ENCODE data around the gene OR10H5. TPM values are rescaled to one million over a fixed set of nuclear protein-coding genes. Genes with fewer than 3 reads are reported as not detected.
A peak's percentile ranks its signal among the peaks of the same experiment; 100 is the strongest.
"Not testable (repeated sequence)": the region's sequence is repeated elsewhere in the genome, so short reads cannot be mapped to it uniquely, and the experiment has no call there.

The OR10H5 gene
- total RNA-seq, 1 donor = not detected

- no peak overlapping the region for H3K4me3 ChIP-seq (ENCODE audit: low read depth, low read length)
- TF ChIP-seq, protein P1, sequence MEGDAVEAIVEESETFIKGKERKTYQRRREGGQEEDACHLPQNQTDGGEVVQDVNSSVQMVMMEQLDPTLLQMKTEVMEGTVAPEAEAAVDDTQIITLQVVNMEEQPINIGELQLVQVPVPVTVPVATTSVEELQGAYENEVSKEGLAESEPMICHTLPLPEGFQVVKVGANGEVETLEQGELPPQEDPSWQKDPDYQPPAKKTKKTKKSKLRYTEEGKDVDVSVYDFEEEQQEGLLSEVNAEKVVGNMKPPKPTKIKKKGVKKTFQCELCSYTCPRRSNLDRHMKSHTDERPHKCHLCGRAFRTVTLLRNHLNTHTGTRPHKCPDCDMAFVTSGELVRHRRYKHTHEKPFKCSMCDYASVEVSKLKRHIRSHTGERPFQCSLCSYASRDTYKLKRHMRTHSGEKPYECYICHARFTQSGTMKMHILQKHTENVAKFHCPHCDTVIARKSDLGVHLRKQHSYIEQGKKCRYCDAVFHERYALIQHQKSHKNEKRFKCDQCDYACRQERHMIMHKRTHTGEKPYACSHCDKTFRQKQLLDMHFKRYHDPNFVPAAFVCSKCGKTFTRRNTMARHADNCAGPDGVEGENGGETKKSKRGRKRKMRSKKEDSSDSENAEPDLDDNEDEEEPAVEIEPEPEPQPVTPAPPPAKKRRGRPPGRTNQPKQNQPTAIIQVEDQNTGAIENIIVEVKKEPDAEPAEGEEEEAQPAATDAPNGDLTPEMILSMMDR (IDR thresholded peaks at IDR 0.05; ENCODE audit: insufficient read depth, low read depth, low read length) = no peak
- DNase-seq (ENCODE audit: low read depth) = no peak
Measured at GRCh38 chr19:15828121-15828610, 40.7 kb downstream of the OR10H5 start.

DNA sequence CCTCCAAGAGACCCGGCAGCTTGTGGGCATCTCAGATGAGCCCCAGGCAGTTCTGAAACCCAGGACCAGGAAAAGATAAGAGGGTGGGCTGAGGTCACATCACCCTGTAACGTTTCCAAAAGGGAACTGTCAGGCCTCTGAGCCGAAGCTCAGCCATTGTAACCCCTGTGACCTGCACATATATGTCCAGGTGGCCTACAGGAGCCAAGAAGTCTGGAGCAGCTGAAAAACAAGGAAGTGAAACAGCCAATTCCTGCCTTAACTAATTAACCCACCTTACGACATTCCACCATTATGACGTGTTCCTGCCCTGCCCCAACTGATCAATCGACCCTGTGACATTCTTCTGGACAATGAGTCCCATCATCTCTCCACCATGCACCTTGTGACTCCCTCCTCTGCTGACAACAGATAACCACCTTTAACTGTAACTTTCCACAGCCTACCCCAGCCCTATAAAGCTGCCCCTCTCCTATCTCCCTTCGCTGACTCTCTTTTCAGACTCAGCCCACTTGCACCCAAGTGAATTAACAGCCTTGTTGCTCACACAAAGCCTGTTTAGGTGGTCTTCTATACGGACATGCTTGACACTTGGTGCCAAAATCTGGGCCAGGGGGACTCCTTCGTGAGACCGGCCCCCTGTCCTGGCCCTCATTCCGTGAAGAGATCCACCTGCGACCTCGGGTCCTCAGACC lies 41.3 kb downstream of the OR10H5 start:
- DNase-seq (ENCODE audit: low read depth) = not testable (repeated sequence)

GRCh38 chr19:15829306-15829698 lies 41.8 kb downstream of the OR10H5 start:
- TF ChIP-seq, protein P1 (IDR thresholded peaks at IDR 0.05; ENCODE audit: insufficient read depth, low read depth, low read length) = no peak
- DNase-seq (ENCODE audit: low read depth) = no peak

More for the DNA sequence above, 41.3 kb downstream of the OR10H5 start:
- not testable (repeated sequence) for H3K4me3 ChIP-seq (ENCODE audit: low read depth, low read length)

GRCh38 chr19:15829786-15830185 lies 42.3 kb downstream of the OR10H5 start:
- no peak overlapping the region for H3K4me3 ChIP-seq (ENCODE audit: low read depth, low read length)
- TF ChIP-seq, protein P1 (IDR thresholded peaks at IDR 0.05; ENCODE audit: insufficient read depth, low read depth, low read length) = no peak
- no peak for DNase-seq (ENCODE audit: low read depth)

More at GRCh38 chr19:15829306-15829698, 41.8 kb downstream of the OR10H5 start:
- H3K4me3 ChIP-seq (ENCODE audit: low read depth, low read length) = no peak overlapping the region

- no peak for DNase-seq (ENCODE audit: low read depth)
- TF ChIP-seq, protein P1 (IDR thresholded peaks at IDR 0.05; ENCODE audit: insufficient read depth, low read depth, low read length) = no peak
- H3K4me3 ChIP-seq (ENCODE audit: low read depth, low read length) = no peak overlapping the region
Measured at GRCh38 chr19:15831626-15832025, 44.2 kb downstream of the OR10H5 start.

DNA sequence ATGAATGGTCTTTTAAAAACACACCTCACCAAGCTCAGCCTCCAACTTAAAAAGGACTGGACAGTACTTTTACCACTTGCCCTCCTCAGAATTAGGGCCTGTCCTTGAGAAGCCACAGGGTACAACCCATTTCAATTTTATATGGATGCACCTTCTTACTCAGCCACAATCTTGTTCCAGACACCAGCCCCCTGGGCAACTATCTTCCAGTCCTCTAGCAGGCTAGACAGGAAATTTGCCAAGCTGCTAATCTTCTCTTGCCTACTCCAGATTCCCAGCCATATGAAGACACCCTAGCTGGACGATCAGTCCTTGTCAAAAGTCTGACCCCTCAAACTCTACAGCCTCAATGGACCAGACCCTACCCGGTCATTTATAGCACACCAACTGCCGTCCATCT lies 46.8 kb downstream of the OR10H5 start:
- not testable (repeated sequence) for DNase-seq (ENCODE audit: low read depth); H3K4me3 ChIP-seq (ENCODE audit: low read depth, low read length)

DNA sequence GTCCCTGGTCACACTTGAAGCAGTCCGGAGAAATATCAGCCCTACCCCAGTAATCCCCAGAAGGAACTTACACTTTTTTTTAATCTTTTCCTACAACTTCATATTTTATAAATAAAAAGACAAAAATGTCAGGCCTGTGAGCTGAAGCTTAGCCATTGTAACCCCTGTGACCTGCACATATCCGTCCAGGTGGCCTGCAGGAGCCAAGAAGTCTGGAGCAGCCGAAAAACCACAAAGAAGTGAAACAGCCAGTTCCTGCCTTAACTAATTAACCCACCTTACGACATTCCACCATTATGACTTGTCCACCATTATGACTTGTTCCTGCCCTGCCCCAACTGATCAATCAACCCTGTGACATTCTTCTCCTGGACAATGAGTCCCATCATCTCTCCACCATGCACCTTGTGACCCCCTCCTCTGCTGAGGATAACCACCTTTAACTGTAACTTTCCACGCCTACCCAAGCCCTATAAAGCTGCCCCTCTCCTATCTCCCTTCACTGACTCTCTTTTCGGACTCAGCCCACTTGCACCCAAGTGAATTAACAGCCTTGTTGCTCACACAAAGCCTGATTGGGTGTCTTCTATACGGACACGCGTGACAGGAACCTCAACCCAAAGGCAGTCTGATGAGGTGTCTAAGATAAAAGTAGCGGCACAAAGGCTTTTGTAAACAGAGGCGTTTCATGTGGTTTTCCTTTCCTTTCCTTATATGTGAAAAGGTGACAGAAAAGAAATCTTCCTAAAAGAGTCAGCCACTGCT lies 48.3 kb downstream of the OR10H5 start:
- DNase-seq (ENCODE audit: low read depth) = not testable (repeated sequence)
- H3K4me3 ChIP-seq (ENCODE audit: low read depth, low read length) = peak overlapping the region; percentile 81

- DNase-seq (ENCODE audit: low read depth) = peak; percentile 88
- peak overlapping the region; percentile 81 for H3K4me3 ChIP-seq (ENCODE audit: low read depth, low read length)
- TF ChIP-seq, protein P1 (IDR thresholded peaks at IDR 0.05; ENCODE audit: insufficient read depth, low read depth, low read length) = no peak
Measured at GRCh38 chr19:15836330-15837220, 49.1 kb downstream of the OR10H5 start.
